ENCODE results near the gene MMP28.

MMP28 gene

GRCh38 chr17:35742496-35742895 lies 52.9 kb downstream of the MMP28 start:
- DNase-seq: no peak

DNA sequence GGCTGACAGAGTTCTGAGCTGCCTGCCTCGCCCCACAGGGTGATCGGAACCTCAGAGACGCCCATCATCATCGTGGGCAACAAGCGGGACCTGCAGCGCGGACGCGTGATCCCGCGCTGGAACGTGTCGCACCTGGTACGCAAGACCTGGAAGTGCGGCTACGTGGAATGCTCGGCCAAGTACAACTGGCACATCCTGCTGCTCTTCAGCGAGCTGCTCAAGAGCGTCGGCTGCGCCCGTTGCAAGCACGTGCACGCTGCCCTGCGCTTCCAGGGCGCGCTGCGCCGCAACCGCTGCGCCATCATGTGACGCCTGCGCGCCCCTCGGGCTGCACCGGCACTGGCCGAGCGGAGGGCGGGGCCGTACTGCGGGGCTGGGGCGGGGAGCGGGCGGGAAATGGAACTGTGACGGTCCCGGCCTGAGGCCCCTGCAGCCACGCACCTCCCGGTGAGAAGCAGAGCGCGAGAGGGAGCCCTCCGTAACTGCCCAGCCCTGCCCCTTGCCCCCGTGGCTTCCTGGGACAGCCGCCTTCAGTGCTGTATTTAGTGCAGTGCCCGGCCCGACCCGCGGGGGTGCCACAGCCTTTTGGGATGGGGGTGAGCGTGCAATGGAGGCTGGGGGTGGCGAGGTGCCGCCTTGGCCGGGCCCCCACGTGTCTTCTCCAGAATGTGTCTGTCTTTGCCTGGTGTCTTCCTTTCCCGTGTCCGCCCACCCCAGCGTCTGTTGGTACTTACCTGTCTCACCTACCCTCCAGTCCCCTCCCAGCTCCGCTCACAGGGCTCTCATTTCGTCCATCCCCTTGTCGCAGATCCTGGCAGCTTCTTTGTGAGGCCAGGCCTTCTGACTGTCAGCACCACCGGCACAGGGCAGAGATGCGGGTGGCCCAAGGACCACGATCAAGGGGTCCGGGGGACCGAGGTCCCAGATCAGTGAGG lies 54.2 kb downstream of the MMP28 start:
- DNase-seq: peak in 1 of 3 donors; percentile 26

GRCh38 chr17:35740216-35740615 lies 55.2 kb downstream of the MMP28 start:
- no peak for DNase-seq

DNA sequence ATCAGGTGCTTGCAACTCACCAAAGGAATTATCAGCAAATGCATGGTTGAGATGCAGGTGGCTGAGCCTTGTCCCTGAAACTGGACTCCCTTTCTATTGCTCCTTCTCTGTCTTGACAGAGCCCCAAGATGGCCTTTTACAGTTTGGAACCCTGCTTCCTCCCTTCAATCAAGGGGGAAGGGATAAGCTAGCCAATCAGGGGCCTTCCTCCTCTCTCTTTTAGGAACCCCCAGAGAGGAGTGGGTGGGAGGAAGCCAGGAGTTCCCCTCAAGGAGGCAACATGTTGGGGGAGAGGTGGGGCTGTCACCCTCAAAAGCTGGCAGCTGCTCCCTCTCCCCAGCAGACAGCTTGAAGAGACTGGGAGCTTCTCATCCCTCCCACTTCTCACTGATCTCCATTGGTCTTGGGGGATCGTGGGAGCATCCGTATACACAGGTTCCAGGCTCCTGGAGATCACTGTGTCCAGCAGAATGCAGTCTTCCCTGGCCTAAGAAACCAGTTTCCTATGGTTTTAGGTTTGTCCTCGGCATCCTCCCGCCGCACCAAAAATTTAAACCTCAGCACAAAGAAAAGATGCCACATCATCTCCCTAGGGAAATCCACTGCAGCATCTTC lies 56.8 kb downstream of the MMP28 start:
- DNase-seq: peak; percentile 24 to 40 (median 37)

GRCh38 chr17:35736236-35736635 lies 59.2 kb downstream of the MMP28 start:
- DNase-seq: no peak

- no peak for DNase-seq
Measured at GRCh38 chr17:35735036-35735805, 60.2 kb downstream of the MMP28 start.

DNA sequence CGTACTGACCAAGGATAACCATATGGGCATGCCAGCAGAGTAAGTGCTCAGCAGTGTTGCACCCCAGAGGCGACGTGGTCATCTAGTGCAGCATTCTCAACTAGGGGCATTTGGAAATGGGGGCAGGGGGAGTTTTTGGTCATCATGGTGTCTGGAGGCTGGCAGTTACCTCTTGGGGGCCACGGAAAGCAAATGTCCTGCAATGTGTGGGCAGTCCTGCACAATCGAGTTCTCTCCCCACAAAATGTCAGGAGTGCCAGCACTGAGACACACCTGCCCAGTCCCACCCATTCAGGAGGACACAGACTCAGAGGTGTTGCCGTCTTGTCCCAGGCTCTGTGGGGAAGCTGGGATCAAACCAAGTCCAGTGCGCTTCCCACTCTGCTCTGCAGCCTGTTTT lies 61.0 kb downstream of the MMP28 start:
- no peak for DNase-seq

- no peak for DNase-seq
Measured at GRCh38 chr17:35733366-35733765, 62.1 kb downstream of the MMP28 start.

- DNase-seq: no peak
Measured at GRCh38 chr17:35732806-35733136, 62.7 kb downstream of the MMP28 start.

DNA sequence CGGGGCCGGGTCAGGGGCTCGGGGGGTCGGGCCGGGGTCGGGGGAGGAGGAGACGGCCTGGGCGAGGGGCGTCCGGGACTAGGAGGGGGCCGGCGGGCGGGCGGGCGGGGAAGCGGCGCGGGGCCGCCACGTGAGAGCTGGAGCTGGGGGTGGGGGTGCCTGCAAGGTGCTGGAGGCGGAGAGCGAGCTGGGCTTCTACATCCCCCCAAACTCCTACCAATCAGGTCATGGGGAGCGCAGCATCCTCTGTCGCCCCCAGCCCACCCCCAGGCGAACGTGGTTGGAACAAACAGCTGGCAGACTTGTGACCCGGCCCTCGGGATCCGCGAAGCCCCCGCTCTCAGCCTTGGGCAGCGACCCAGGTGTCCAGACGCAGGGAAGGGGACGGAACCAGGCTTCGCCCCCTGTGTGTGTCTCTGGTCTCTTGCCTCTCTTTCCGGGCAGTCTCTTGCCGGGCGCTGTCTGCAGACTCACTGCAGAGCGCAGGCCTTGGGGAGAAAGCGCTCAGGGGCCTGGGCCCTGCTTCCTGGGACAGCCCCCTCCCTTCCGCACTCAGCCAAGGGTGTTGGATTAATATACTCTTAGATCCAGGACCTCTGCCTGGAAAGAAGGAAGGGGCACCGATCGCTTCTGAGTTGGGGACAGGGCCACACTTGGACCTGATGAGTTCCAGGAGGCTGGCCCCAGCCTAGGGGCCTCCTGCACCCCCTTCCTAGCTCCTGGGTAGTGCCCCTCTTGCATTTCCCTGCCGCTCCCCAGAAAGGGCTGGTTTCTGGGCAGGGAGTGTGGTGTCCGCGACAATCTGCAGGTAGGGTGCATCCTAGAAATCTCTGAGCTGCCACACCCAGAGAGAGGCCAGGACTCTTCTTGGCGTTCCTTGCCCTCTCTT lies 63.3 kb downstream of the MMP28 start:
- no peak for DNase-seq

GRCh38 chr17:35731239-35731916 lies 64.1 kb downstream of the MMP28 start, which contains the start of gene RASL10B:
RASL10B (plus strand) TSS chr17:35731639; CDS start chr17:35735185, 3,546 bp downstream.
- DNase-seq: peak in 2 of 3 donors; percentile 28 to 61

GRCh38 chr17:35730400-35731005 lies 64.9 kb downstream of the MMP28 start:
- no peak for DNase-seq

- DNase-seq: no peak
Measured at GRCh38 chr17:35729405-35729833, 66.0 kb downstream of the MMP28 start.

DNA sequence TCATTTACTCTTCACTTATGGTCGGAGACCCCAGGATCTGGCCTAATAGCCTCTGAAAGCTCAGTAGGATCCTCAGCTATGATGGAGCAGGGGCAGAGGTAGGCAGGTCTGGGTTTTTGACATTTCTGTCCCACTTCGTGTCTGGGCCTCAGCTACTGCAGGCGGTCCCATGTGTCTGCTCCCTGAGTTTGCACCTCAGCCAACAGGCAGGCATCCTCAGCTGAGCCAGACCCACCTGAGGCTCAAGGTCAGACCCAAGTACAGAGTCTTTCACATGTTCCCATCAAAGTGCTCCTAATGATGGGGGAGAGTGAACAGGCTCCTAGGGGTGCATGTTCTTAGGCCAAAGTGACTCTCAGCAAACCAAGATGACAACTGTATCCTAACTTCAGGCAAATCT lies 66.9 kb downstream of the MMP28 start:
- no peak for DNase-seq

GRCh38 chr17:35727635-35728034 lies 67.8 kb downstream of the MMP28 start:
- DNase-seq: no peak

DNA sequence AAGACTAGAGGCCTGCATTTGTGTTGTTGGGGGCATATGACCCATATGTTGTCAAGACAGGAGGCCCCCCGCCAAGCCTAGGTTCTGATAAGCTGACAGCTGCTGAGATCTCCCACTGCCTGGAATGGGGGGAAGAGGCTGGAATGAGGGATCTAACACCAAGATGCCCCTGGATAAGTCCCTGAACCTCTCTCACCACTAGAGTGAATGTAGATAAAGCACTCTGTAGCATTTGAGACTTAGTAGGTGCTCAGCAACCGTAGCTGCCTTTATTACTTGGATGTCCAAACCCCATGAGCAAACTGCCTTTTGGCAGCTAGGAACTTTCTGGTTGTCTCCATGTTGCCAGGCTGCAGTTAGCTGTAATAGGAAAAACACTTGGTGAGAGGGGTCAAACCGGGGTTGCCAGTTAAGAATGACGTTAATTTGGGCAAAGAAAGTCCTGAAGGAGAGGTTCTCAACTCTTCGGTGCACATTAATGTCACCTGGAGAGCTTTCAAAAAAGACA lies 68.4 kb downstream of the MMP28 start:
- no peak for DNase-seq

GRCh38 chr17:35726127-35726952 lies 69.1 kb downstream of the MMP28 start:
- no peak for DNase-seq

GRCh38 chr17:35725802-35726126 lies 69.7 kb downstream of the MMP28 start:
- DNase-seq: no peak

DNA sequence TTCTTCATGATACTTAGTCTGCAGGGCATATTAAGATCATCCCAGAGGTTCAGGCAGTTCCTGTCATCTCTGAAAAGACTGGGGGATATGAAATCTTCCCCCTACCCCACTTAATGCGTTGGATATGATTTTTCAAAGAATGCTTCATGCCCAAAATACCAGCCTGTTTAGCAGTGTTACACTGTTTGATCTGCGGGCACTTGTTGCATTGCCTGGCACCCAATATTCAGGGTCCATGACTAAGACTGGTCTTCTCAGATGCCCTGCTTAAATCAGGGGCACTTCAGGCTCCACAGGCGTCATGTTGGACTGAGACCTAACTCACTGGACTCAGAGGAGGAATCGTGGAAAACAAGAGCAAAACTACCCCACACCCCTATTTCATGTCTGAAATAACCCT lies 70.4 kb downstream of the MMP28 start:
- DNase-seq: no peak

DNA sequence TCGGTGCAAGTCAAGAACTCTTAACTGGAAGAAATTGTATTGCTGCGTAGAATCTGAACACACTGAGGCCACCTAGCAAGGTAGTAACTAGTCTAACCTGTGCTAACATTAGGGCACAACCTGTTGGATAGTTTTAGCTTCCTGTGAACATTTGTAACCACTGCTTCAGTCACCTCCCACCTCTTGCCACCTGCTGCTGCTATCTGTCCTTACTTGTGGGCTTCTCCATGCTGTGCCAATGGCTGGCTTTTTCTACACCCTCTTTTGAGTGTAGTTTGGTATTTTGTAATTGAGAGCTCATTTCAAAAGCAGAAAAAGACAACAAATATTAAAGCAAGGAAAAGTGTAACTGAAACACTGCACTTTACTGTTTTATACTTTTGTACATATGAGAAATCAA lies 71.7 kb downstream of the MMP28 start:
- DNase-seq: no peak
